ENCODE measurements around the gene CEACAM5.

DNA sequence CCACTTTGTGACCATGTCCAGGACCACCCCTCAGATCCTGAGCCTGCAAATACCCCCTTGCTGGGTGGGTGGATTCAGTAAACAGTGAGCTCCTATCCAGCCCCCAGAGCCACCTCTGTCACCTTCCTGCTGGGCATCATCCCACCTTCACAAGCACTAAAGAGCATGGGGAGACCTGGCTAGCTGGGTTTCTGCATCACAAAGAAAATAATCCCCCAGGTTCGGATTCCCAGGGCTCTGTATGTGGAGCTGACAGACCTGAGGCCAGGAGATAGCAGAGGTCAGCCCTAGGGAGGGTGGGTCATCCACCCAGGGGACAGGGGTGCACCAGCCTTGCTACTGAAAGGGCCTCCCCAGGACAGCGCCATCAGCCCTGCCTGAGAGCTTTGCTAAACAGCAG is 12.7 kb upstream of the CEACAM5 start:
- TF ChIP-seq, protein P1, sequence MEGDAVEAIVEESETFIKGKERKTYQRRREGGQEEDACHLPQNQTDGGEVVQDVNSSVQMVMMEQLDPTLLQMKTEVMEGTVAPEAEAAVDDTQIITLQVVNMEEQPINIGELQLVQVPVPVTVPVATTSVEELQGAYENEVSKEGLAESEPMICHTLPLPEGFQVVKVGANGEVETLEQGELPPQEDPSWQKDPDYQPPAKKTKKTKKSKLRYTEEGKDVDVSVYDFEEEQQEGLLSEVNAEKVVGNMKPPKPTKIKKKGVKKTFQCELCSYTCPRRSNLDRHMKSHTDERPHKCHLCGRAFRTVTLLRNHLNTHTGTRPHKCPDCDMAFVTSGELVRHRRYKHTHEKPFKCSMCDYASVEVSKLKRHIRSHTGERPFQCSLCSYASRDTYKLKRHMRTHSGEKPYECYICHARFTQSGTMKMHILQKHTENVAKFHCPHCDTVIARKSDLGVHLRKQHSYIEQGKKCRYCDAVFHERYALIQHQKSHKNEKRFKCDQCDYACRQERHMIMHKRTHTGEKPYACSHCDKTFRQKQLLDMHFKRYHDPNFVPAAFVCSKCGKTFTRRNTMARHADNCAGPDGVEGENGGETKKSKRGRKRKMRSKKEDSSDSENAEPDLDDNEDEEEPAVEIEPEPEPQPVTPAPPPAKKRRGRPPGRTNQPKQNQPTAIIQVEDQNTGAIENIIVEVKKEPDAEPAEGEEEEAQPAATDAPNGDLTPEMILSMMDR (conservative IDR thresholded peaks at IDR 0.05; ENCODE audit: low read length), result no peak
- no peak for TF ChIP-seq EZH2phosphoT487 (IDR thresholded peaks at IDR 0.05; ENCODE audit: borderline replicate concordance, low read depth, low read length)

Measured in OCI-LY7 (cell line).